GM10266 (cell line): Measurements from ENCODE around the gene RNF150.

ENCODE experiments used
- DNase-seq: peaks from one replicate; pipeline ENCODE4 v3.0.0; 2012; ENCODE audit errors: extremely low spot score
- TF ChIP-seq, protein P1 (sequence below): IDR thresholded peaks from 2 replicates; pipeline ENCODE4 v1.5.1; 2012; ENCODE audit warnings: mild to moderate bottlenecking, low read depth; ENCODE audit not compliant: control insufficient read depth, insufficient read depth; ENCODE audit errors: missing control alignments

RNF150 gene

DNA sequence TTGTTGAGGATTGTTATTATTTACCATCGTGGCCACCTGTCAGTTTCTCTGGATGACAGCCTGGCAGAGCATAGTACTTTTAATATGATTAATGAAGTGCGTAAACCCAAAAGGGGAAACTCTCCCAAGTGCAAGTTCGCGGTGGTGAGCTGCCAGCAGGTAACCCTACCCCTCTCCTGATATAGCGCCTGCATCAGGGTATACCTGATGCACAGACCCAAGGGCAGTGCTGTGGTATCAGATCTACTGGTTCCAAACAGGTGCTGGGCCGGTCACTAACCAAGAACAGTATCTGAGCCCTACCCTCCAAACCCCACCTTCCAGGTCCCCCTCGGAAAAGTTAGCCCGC is 1.6 kb downstream of the RNF150 start:
- TF ChIP-seq, protein P1, sequence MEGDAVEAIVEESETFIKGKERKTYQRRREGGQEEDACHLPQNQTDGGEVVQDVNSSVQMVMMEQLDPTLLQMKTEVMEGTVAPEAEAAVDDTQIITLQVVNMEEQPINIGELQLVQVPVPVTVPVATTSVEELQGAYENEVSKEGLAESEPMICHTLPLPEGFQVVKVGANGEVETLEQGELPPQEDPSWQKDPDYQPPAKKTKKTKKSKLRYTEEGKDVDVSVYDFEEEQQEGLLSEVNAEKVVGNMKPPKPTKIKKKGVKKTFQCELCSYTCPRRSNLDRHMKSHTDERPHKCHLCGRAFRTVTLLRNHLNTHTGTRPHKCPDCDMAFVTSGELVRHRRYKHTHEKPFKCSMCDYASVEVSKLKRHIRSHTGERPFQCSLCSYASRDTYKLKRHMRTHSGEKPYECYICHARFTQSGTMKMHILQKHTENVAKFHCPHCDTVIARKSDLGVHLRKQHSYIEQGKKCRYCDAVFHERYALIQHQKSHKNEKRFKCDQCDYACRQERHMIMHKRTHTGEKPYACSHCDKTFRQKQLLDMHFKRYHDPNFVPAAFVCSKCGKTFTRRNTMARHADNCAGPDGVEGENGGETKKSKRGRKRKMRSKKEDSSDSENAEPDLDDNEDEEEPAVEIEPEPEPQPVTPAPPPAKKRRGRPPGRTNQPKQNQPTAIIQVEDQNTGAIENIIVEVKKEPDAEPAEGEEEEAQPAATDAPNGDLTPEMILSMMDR: no peak
- no peak for DNase-seq

DNA sequence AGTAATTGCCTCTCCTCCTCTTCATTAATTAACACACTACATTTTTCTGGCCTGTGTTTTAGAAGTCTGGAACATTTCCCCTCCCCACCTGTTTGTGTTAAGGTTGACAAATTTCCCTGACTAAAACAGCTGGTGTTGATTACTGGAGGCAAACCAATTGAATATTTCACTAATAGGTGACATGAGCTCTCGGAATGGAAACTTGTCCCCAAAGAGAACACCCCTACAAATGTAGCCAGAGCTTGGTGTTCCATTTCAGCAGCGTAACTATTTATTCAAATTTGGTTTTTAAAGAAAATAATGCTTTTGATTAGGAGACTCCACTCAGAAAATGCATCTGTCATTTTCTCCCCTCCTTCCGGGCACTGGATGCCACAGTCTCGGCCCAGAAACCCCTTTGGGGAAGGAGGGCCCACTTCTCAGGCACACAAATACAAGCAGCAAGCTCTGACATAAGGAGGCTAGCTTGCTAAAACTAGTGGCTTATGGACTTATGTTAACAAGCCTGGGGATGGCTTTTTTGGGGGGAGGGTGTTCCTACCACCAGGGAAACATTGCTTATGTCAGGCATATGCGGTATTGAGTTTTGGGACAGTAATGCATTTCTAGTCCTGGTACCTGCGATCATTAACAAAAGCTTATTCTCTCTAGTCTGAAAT is 2.2 kb downstream of the RNF150 start:
- DNase-seq: no peak
- TF ChIP-seq, protein P1: no peak

DNA sequence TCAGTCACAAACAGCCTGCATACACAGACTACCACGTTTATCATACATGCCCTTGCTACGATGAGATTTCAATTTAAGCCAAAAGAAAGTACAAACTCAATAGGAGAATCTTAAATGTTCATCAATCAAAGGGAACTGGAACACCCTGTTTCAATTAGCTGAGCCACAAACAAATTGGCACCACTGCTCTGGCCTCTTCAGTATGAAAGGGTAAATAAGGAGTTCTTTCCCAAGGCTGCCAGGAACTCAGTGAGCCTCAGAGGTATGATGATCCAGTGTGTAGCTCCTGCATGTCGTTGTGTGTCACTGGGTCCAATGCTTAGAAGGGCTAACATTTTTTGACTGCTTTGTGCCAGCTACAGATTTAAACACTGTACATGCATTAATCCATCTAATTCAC is 5.4 kb downstream of the RNF150 start:
- DNase-seq: no peak
- TF ChIP-seq, protein P1: no peak

DNA sequence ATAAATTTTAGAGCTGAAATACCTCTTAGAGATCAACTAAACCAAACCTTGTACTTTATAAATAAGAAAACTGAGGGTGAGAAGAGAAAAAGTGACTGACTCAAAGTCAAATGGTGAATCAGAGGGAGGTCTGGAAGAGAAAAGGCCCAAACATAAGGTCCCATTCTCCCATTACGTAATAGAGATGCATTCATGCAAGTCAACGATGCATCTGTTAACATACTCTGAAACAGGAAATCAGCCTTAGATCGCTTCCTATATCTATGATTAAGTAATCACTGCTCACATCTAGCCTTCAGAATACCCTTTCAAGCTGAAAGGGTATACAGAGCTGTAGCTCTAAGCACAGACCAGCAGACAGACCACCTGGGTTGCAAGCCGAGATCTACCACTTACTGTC is 6.5 kb downstream of the RNF150 start:
- TF ChIP-seq, protein P1: no peak
- DNase-seq: no peak

DNA sequence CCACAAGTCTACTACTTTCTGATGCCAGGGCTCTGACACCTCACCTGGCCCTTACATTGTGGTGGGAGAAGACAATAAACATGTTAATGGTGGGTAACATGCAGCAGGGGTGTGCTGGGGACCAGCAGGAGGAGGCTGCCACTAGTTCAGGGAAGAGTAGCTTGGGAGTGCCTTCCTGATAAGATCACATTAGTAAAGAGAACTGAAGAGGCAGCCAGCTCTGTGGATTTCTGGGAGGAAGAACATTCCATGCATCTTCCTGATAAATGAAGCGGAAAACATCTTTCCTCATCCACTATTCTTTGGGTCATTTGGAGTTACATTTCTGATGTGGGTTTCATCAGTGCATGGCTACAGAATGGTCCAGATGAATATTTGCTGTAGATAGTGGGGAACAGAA is 9.0 kb downstream of the RNF150 start:
- TF ChIP-seq, protein P1: no peak
- no peak for DNase-seq

DNA sequence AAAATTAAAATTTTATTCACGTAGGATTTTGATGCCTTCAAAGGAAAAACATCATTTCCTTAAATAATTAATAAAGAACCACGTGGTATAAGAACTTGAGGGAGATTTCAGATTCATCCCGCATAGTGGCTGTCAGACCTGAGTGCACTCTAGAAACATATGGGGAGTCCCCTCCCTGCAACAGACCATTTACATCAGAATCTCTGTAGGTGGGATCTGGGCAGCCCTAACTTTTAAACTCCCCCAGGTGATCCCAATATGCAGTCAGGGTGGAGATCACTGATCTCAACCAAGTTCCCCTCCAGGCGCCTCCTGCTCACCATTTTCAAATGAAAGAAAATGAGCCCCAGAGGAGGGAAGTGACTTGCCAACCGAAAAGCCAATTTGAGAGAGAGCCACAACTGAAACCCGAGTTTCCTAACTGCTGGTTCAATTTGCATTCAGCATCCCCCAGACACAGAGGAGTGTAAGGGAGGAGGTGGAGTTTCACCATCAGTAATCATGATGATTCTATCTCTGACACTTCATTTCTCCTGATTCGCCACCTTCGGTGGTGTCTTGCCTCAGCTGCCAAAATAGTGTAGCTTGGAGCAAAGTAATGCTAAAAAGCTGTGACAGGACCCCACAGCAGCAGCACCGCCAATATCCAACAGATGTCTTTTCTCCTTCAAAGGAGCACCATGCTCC is 11.4 kb downstream of the RNF150 start:
- DNase-seq: no peak
- TF ChIP-seq, protein P1: no peak

DNA sequence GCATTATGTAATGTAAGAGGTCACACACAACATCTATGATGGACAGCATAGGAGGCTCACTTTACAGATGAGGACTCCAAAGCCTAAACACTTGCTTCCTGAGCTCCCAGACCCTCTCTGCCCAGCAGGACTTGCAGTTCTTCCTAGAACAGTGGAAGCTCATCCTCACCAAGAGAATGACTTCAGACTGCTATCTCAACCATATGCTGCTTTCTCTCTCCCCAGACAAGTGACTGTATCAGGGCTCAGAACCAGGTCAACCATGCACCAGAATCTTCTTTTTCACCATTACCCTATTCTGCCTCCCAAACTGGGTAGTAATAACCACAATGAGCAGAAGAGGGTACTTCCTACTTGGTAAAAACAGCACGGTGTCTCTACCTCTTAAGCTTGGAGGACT is 12.2 kb downstream of the RNF150 start:
- TF ChIP-seq, protein P1: no peak

More for the DNA sequence above, 12.2 kb downstream of the RNF150 start:
- DNase-seq: no peak
